HG03439 (cell line): ENCODE data around the gene ALDH9A1.
"Not testable (repeated sequence)": the region's sequence is repeated elsewhere in the genome, so short reads cannot be mapped to it uniquely, and the experiment has no call there.

Source experiments
- ATAC-seq: cut with Tn5 transposase; IDR thresholded peaks from one replicate; pipeline ENCODE4 v1.9.1; 2021; ENCODE audit warnings: mild to moderate bottlenecking, moderate library complexity; ENCODE audit not compliant: unreplicated experiment

ALDH9A1 gene

DNA sequence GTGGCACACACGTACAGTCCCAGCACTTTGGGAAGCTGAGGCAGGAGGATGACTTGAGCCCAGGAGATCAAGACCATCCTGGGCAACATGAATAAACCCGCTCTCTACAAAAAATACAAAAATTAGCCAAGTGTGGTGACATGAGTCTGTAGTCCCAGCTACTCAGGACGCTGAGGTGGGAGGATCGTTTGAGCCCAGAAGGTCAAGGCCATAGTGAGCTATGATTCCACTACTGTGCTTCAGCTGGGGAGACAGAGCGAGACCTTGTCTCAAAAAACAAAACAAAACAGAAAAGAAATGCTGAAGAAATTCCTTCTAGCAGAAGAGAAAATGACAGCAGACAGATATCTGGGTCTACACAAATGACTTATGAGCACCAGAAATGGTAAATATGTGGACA, 10.3 kb downstream of the ALDH9A1 start:
- no peak for ATAC-seq

DNA sequence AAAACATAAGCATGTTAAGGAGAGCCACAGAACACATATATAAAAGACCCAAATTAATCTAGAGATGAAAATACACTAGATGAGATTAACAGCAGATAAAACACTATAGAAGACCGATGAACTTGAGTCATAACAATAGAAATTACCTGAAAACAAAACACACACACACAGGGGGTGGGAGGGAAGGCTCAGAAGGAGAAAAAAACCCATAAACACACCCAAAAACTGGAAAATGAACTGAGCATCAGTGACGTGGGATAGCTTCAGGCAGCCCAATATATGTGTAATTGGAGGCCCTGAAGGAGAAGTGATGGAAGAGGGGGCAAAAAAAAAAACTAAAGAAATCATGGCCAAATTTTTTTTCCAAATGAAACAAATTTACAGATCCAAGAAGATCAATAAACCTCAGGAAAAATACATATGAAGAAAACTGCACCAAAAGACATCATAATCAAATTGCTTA, 11.4 kb downstream of the ALDH9A1 start:
- no peak for ATAC-seq

GRCh38 chr1:165686121-165686970, 12.0 kb downstream of the ALDH9A1 start:
- no peak for ATAC-seq

DNA sequence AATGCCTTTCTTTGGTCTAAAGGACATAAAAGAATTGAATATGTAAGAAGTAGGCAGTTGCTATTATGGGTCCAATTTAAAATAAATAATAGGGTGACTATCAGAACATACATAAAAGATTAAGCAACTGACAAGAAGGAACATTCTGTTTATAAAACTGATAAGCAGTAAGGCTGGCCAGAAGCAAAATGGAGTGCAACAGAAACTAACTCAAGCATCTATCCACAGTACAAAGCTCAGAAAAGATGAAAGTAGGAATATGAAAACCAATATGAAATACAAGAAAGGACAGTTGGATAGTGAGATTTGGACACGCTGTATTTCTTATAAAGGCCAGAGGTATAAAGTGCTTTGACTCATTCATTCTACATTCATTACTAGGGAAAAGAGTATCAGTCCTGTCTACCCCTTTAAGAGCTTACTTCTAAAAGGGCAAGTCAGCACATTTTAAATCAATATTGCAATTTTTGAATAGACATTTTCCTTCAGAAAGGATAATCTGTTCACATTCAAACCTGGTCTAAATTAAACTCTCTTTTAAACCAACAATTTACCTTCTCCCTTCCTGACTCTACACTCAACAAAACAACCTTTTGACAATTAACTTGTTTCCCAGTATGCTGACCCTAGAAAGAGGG, 14.4 kb downstream of the ALDH9A1 start:
- ATAC-seq: no peak

- not testable (repeated sequence) for ATAC-seq
Measured at GRCh38 chr1:165680773-165681172, 17.6 kb downstream of the ALDH9A1 start.

- no peak for ATAC-seq
Measured at GRCh38 chr1:165680303-165680702, 18.1 kb downstream of the ALDH9A1 start.

DNA sequence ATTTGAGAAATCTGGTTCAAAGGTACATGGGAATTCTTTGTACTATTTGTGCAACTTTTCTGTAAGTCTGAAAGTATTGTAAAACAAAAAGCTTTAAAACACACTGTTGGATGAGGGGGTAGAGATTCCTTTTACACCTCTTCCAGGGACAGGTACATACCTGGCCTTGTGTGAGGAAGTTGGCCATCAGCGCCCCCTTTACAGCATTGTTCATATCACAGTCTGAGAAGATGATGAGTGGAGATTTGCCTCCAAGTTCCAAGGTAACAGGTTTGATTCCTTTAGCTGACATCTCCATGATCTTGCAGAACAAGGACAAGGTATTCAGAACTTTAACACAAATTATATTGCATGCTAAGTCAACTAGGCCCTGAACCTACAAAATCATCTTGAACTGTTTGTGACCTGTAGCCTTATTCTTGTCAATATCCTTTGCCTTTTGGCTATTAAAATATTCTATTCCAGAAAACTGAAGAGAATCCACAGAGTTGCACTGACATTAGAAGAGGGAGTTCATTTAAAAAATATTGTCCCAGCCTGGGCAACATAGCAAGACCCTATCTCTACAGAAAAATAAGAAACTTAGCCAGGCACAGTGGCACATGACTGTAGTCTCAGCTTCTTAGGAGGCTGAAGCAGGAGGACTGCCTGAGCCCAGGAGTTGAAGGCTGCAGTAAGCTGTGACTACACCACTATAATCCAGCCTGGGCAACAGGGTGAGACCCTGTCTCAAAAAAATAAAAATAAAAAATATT, 18.9 kb downstream of the ALDH9A1 start:
- no peak for ATAC-seq

DNA sequence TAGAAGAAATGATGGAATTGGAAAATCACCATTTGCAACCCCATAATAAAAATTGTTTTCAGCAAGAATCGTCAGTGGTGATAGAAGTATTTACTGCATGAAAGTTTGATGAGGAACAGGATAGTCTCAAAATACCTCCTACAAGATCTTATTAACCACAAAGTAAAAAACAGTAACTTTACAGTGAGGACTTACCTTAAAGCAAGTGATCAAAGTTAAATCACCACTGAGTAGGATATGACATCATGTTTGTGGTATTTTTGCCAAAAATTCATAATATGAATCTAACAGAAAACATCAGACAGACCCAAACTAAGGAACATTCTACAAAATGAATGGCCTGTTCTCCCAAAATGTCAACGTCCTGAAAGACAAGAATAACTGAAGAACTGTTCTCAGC, 19.9 kb downstream of the ALDH9A1 start:
- ATAC-seq: no peak

DNA sequence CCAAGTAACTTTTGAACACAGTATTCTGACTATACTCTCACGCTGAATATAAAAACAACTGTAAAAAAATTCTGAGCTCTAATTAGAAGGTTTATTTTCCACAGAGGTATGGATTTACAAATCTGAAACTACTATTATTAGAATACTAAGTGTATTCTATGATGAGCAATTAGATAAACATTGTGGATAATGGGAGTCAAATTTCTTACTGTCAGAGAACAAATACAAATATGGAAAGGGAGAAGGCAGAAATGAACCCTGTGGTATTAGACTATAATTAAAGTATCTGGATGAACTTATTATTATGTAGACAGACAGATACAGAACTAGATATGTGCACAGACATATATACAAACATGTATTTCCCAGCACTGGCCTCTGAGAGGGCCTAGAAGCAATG, 22.6 kb downstream of the ALDH9A1 start:
- ATAC-seq: no peak

- no peak for ATAC-seq
Measured at GRCh38 chr1:165674599-165674998, 23.8 kb downstream of the ALDH9A1 start.

DNA sequence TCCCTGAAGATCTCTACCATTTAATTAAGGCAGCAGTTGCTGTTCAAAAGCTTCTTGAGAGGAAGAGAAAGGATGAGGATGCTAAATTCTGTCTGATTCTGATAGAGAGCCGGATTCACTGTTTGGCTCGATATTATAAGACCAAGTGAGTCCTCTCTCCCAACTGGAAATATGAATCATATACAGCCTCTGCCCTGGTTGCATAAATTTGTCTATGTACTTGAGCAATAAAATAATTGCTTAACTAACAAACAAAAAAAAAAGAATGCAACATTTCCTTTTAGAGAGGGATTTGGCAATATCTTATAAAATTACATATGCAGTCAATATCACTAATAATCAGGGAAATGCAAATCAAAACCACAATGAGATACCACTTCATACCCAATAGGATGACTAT, 26.8 kb downstream of the ALDH9A1 start:
- no peak for ATAC-seq

- ATAC-seq: no peak
Measured at GRCh38 chr1:165668184-165668583, 30.2 kb downstream of the ALDH9A1 start.

- ATAC-seq: no peak
Measured at GRCh38 chr1:165666152-165666825, 32.1 kb downstream of the ALDH9A1 start.

GRCh38 chr1:165662186-165662585, 36.2 kb downstream of the ALDH9A1 start:
- ATAC-seq: no peak

GRCh38 chr1:165661703-165662102, 36.7 kb downstream of the ALDH9A1 start:
- no peak for ATAC-seq

DNA sequence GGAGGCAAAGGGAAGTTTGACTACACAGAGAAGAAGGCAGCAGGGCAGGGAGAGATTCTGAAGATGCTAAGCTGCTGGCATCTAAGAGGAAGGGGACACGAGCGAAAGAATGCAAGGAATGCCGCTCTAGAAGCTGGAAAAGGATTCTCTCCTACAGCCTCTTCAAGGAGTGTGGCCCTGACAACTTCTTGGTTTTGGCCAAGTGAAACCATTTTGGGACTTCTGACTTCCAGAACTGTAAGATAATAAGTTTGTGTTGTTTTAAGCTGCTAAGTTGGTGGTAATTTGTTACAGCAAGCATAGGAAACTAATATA, 38.8 kb downstream of the ALDH9A1 start:
- no peak for ATAC-seq

DNA sequence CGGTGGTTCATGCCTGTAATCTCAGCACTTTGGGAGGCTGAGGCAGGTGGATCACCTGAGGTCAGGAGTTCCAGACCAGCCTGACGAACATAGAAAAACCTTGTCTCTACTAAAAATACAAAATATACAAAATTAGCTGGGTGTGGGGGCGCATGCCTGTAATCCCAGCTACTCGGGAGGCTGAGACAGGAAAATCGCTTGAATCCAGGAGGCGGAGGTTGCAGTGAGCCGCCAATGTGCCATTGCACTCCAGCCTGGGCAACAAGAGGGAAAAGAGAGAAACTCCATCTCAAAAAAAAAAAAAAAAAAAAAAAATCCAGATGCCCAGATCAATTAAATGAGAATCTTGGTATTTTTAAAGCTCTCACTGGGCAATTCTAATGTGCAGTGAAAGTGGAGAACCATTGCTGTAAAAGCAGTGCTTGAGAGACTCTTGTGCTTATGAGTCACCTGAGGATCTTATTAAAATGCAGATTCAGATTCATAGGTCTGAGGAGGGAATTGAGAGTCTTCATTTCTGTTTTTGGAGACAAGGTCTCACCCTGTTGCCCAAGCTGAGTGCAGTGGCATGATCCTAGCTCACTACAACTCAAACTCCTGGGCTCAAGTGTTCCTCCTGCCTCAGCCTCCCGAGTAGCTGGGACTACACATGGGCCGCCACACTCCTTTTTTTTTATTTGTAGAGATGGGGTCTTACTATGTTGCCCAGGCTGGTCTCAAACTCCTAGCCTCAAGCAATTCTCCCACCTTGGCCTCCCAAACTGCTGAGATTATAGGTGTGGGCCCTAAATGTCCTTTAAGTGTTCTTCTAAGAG, 39.4 kb downstream of the ALDH9A1 start:
- not testable (repeated sequence) for ATAC-seq

- no peak for ATAC-seq
Measured at GRCh38 chr1:165650981-165651625, 47.3 kb downstream of the ALDH9A1 start.

DNA sequence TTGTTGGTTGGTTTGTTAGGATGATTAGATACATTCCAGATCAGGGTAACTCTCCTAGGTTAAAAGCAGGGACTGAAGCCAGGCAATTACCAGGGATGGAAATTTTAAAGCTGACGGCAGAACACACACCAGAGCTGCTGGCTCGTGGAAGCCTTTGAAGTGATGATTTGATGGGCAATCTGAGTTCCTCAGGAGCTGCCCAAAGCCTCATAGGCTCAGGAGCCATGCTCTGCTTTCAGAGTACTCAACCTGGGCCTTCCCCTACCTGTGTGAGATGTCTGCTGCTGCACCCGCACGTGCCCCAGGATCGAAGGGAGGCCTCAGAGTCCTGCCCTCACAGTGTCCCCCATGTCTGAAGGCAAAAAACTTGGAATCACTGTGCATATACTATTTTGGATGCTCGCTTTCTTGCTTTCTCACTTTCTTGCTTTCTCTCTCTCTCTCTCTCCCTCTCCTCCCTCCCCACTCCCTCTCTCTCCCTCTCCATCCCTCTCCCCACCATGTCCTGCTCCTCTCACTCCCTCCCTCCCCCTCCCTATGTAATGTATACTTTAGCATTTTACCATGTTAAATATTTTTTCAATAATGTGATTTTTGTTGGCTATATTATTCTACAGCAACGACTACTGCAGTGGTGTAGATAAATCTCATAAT, 49.3 kb downstream of the ALDH9A1 start:
- no peak for ATAC-seq
